ENCODE measurements around the gene GALNT9. TPM values are rescaled to one million over a fixed set of nuclear protein-coding genes. Genes with fewer than 3 reads are reported as not detected.

Gene GALNT9
- total RNA-seq, 1 experiment from 2014 or later, result 2.6 TPM

DNA sequence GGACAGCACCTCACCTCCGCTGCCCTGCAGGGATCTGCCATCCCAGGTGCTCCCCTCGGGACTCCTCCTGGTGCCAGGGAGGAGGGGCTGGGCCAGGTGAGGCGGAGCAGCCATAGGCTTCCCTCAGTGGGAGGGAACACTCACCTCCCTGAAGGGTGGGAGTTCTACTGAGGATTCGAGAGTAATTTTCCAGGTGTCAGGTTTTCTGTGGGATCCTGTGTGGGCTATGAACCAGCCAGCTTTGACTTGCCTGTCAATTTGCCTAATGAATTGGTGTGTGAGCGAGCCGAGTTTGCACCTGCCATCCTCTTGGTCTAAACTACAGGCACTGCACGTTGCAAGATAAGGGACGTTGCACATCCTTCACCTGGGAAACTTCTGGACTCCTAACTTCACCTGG lies 134.8 kb downstream of the GALNT9 start:
- Histone ChIP-seq H3K4me1 (ENCODE audit: control insufficient read depth in 1 of 2, insufficient read depth in 2 of 2, low read length in 2 of 2) (peaks cover 7 to 10% of the 10 kb centered on the region in 2 experiments), H4K20me1 (ENCODE audit: insufficient read depth) (no peaks in the 10 kb centered on the region), H3K4me2 (ENCODE audit: low read length) (no peak overlapping the region), H3K79me2 (ENCODE audit: insufficient read depth, low read length) (no peaks in the 10 kb centered on the region), H3K9ac (ENCODE audit: low read length) (no peak overlapping the region), H2AFZ (ENCODE audit: low read depth, low read length, poor library complexity, severe bottlenecking) (no peak overlapping the region), H3K27me3 (ENCODE audit: insufficient read depth, low read length) (no peaks in the 10 kb centered on the region), H3K9me3 (ENCODE audit: control insufficient read depth in 1 of 2, insufficient read depth in 1 of 2, low read depth in 1 of 2, low read length in 2 of 2) (peaks cover 9 to 18% of the 10 kb centered on the region in 2 experiments; a peak in 2 of 4 replicates), H3K4me3 (replicated peaks in 1 of 2; ENCODE audit: low read depth in 1 of 2, low read length in 2 of 2) (no peak overlapping the region), H3K9me2 (ENCODE audit: insufficient read depth) (no peaks in the 10 kb centered on the region), H3K36me3 (ENCODE audit: control insufficient read depth in 1 of 2, insufficient read depth in 2 of 2, low read length in 2 of 2) (no peaks in the 10 kb centered on the region), H3K27ac (ENCODE audit: low read depth, low read length) (no peak overlapping the region)
- ChIA-PET CTCF (no interaction called here), RAD21 (ENCODE audit: low non-redundant PET in 1 of 2, low total read pairs in 2 of 2, uncharacterized antibody in 2 of 2, unreplicated experiment in 2 of 2) (no interaction called here), POLR2A (no interaction called here)
- DNase-seq (ENCODE audit: low read depth, low spot score) (no peak), ATAC-seq (no peak)
- intact Hi-C loops (cut with micrococcal nuclease), result no loop called here
- TF ChIP-seq SP1 (IDR thresholded peaks at IDR 0.05; ENCODE audit: low read depth) (no peak), ELF1 (IDR thresholded peaks at IDR 0.05; ENCODE audit: borderline replicate concordance, low read depth) (no peak)
- TF ChIP-seq, protein P1, sequence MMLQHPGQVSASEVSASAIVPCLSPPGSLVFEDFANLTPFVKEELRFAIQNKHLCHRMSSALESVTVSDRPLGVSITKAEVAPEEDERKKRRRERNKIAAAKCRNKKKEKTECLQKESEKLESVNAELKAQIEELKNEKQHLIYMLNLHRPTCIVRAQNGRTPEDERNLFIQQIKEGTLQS (IDR thresholded peaks at IDR 0.05), result no peak
- no TSS peak for BruUV-seq (replicated peaks)

- no peak for TF ChIP-seq MAX (IDR thresholded peaks at IDR 0.05)
- TF ChIP-seq, protein P2, sequence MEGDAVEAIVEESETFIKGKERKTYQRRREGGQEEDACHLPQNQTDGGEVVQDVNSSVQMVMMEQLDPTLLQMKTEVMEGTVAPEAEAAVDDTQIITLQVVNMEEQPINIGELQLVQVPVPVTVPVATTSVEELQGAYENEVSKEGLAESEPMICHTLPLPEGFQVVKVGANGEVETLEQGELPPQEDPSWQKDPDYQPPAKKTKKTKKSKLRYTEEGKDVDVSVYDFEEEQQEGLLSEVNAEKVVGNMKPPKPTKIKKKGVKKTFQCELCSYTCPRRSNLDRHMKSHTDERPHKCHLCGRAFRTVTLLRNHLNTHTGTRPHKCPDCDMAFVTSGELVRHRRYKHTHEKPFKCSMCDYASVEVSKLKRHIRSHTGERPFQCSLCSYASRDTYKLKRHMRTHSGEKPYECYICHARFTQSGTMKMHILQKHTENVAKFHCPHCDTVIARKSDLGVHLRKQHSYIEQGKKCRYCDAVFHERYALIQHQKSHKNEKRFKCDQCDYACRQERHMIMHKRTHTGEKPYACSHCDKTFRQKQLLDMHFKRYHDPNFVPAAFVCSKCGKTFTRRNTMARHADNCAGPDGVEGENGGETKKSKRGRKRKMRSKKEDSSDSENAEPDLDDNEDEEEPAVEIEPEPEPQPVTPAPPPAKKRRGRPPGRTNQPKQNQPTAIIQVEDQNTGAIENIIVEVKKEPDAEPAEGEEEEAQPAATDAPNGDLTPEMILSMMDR (IDR thresholded peaks at IDR 0.05 in 2 of 3, conservative IDR thresholded peaks at IDR 0.05 in 1 of 3; ENCODE audit: borderline replicate concordance in 1 of 3, insufficient read depth in 1 of 3, low read depth in 2 of 3, low read length in 2 of 3), result peak in 2 of 3 experiments; percentile 63 to 65; a peak in 4 of 6 replicates
- no peak overlapping the region for H3K4me2 ChIP-seq (ENCODE audit: low read length)
- no peak overlapping the region for H2AFZ ChIP-seq (ENCODE audit: low read depth, low read length, poor library complexity, severe bottlenecking)
- H3K27me3 ChIP-seq (ENCODE audit: insufficient read depth, low read length), result no peaks in the 10 kb centered on the region
- H3K27ac ChIP-seq (ENCODE audit: low read depth, low read length), result no peak overlapping the region
- no peak overlapping the region for H3K9ac ChIP-seq (ENCODE audit: low read length)
- DNase-seq (ENCODE audit: low read depth, low spot score), result peak; percentile 31
- H3K4me3 ChIP-seq (replicated peaks in 1 of 2; ENCODE audit: low read depth in 1 of 2, low read length in 2 of 2), result no peak overlapping the region
- H4K20me1 ChIP-seq (ENCODE audit: insufficient read depth), result no peaks in the 10 kb centered on the region
- POLR2A ChIA-PET, result no interaction called here
- CTCF ChIA-PET, result no interaction called here
- BruUV-seq (replicated peaks), result no TSS peak
- RAD21 ChIA-PET (ENCODE audit: low non-redundant PET in 1 of 2, low total read pairs in 2 of 2, uncharacterized antibody in 2 of 2, unreplicated experiment in 2 of 2), result no interaction called here
- no peaks in the 10 kb centered on the region for H3K36me3 ChIP-seq (ENCODE audit: control insufficient read depth in 1 of 2, insufficient read depth in 2 of 2, low read length in 2 of 2)
- no peak for ATAC-seq
- intact Hi-C loops (cut with micrococcal nuclease), result no loop called here
- H3K79me2 ChIP-seq (ENCODE audit: insufficient read depth, low read length), result no peaks in the 10 kb centered on the region
- H3K4me1 ChIP-seq (ENCODE audit: control insufficient read depth in 1 of 2, insufficient read depth in 2 of 2, low read length in 2 of 2), result peaks cover 7 to 14% of the 10 kb centered on the region in 2 experiments
- H3K9me3 ChIP-seq (ENCODE audit: control insufficient read depth in 1 of 2, insufficient read depth in 1 of 2, low read depth in 1 of 2, low read length in 2 of 2), result peaks cover 9 to 18% of the 10 kb centered on the region in 2 experiments; a peak in 2 of 4 replicates
- H3K9me2 ChIP-seq (ENCODE audit: insufficient read depth), result no peaks in the 10 kb centered on the region
Observed at GRCh38 chr12:132194056-132194455, 135.3 kb downstream of the GALNT9 start.

All from HCT116 (cell line).